LNCaP clone FGC (cell line): ENCODE data around the gene PACSIN1.

Experiments
- DNase-seq: peaks from one replicate; pipeline ENCODE4 v3.0.0-alpha.2; 2011; ENCODE audit warnings: low read depth
- H3K4me3 ChIP-seq: 2 replicates; pipeline ENCODE4 v1.5.1; 2011; ENCODE audit warnings: mild to moderate bottlenecking, low read depth, low read length, control low read depth
- CTCF ChIP-seq: IDR thresholded peaks from 2 replicates; pipeline ENCODE4 v1.5.1; 2012; ENCODE audit warnings: mild to moderate bottlenecking; ENCODE audit not compliant: control insufficient read depth, insufficient read depth; ENCODE audit errors: extremely low read depth

PACSIN1 gene

DNA sequence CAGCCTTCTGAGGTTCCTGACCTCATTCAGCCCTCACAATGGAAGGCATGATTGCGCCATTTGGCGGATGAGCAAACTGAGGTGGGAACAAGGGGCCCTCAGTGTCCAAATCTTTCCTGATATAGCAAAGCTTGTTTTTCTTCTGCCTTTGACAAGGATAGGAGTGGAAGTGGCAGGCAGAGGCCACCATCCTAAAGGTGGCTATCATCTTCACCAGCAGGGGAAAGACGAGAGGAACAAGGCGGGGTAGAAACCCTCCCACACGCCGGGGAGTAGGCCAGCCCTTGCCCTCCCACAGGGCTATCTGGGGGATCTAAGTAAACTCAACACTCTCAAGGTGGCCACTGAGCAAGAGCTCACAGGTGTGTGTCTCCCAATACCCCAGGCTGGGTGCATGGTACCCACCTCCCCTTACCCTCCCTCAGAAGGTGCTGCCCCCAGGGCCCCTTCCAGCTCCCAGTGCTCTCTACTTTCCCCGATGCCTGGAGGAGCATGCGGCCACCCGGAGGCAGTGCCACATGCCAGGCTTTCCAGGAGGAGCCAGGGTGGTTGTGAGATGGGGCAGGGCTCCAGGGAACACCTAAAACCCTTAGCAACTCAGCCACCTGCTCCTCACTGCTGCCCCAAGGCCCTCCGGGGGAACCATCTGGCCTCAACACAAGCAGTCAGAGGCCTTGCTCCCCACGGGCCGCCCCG lies 79.0 kb downstream of the PACSIN1 start:
- no peak overlapping the region for H3K4me3 ChIP-seq
- no peak for TF ChIP-seq CTCF
- no peak for DNase-seq

- TF ChIP-seq CTCF = no peak
- peak overlapping the region; percentile 3; the same call in 1 of the 2 replicates for H3K4me3 ChIP-seq
- DNase-seq = peak; percentile 79
Measured at GRCh38 chr6:34546551-34547321, 80.9 kb downstream of the PACSIN1 start.

- no peak for DNase-seq
- TF ChIP-seq CTCF = no peak
- no peak overlapping the region for H3K4me3 ChIP-seq
Measured at GRCh38 chr6:34547701-34548644, 82.1 kb downstream of the PACSIN1 start.

DNA sequence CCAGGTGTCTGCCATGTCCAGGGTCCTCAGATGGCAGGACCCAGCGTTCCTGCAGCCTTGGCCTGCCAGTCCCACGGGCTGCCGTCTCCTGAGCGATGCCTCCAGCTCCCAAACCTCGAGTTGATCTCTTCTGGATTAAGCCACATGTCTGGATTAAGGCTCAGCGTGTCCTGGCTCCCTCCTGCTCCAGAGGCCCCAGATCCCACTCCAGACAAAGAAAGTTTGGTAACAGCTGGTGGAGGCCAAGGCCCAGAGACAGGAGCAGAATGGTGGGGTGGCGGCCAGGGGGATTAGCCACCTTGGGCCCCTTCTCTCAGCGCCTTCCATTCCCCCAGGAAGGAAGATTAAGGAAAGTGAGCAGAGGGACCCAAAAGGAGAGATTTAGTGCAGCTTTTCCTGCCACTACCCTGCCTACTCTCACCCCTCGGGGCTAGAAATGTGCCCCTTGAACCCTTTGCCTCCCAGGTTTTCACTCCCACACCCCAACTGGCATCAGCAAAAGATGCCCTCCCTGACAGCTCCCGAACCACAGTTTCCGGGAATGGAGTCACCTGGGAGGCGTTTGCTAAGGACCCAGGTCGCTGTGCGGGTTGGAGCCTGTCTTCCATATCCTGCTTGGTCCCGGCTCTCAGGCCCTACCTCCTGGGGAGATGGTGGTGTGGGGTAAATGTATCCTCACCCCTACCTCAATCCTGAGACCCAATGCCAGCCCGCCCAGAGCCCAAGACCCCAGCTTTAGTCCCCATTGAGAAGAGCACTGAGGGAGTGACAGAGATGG lies 83.3 kb downstream of the PACSIN1 start:
- H3K4me3 ChIP-seq = no peak overlapping the region
- TF ChIP-seq CTCF = no peak
- no peak for DNase-seq

GRCh38 chr6:34549804-34550202 lies 83.9 kb downstream of the PACSIN1 start:
- no peak overlapping the region for H3K4me3 ChIP-seq
- no peak for TF ChIP-seq CTCF
- DNase-seq = no peak

DNA sequence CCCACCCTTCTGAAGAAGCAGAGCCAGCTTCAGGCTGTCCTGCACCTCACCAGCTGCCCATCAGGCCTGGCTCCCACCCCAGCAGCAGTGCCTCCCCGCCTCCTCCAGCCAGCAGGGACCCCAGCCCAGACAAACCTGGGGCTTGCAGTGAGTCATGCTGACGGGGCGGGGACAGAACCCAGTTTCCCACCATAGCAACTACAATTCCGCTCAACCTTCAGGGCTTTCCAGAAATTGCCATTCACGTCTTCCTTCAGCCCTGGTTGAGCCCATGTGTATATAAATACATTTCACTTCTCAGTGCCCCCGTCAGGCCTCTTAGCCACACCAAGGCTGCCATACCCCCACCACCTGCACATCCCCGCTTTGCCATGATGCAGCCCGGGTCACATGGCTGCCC lies 85.8 kb downstream of the PACSIN1 start:
- TF ChIP-seq CTCF = no peak
- DNase-seq = no peak
- H3K4me3 ChIP-seq = no peak overlapping the region
